ENCODE measurements around the gene KCNF1.

GRCh38 chr2:10921525-10921924 is 9.8 kb downstream of the KCNF1 start:
- no peak for TF ChIP-seq POLR2A (IDR thresholded peaks at IDR 0.05)
- no peak for TF ChIP-seq CTCF (IDR thresholded peaks at IDR 0.05)
